ENCODE data around the gene CRIP3.

DNA sequence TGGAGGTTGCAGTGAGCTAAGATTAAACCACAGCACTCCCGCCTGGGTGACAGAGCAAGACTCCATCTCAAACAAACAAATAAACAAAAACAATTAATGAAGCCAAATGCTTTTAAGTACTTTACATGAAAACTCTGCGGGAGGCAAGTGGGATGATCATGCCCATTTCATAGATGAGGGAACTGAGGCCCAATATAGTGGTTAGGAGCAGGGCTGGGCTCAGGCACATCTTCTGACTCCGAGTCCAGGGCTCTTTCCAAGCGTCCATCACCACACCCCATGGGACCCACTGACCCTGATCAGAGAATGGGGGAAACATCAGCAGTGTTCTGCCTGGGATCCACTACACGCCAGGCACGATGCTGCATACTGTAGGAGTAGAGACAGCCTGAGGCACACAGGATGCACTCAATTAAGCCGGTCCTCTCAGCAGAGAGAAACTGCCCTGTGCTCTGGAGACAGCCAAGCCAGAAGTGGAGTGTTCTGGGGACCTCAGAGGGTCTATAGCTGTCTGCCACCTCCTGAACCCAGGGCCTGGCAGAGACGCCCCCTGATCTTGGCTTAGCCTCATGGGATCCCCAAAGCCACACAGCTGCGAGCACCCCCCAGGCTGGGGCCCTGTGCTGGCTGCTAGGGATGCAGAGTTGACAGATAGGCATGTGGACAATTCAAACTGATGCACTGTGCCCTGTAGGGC lies 51.8 kb downstream of the CRIP3 start:
- TF ChIP-seq POLR2AphosphoS5 (IDR thresholded peaks at IDR 0.05; ENCODE audit: low read depth, low read length) (no peak), TAF1 (IDR thresholded peaks at IDR 0.05; ENCODE audit: borderline replicate concordance, insufficient read depth, low read length) (no peak), SIN3A (IDR thresholded peaks at IDR 0.05; ENCODE audit: borderline replicate concordance, insufficient read depth, low read length) (no peak)
- TF ChIP-seq, protein P1, sequence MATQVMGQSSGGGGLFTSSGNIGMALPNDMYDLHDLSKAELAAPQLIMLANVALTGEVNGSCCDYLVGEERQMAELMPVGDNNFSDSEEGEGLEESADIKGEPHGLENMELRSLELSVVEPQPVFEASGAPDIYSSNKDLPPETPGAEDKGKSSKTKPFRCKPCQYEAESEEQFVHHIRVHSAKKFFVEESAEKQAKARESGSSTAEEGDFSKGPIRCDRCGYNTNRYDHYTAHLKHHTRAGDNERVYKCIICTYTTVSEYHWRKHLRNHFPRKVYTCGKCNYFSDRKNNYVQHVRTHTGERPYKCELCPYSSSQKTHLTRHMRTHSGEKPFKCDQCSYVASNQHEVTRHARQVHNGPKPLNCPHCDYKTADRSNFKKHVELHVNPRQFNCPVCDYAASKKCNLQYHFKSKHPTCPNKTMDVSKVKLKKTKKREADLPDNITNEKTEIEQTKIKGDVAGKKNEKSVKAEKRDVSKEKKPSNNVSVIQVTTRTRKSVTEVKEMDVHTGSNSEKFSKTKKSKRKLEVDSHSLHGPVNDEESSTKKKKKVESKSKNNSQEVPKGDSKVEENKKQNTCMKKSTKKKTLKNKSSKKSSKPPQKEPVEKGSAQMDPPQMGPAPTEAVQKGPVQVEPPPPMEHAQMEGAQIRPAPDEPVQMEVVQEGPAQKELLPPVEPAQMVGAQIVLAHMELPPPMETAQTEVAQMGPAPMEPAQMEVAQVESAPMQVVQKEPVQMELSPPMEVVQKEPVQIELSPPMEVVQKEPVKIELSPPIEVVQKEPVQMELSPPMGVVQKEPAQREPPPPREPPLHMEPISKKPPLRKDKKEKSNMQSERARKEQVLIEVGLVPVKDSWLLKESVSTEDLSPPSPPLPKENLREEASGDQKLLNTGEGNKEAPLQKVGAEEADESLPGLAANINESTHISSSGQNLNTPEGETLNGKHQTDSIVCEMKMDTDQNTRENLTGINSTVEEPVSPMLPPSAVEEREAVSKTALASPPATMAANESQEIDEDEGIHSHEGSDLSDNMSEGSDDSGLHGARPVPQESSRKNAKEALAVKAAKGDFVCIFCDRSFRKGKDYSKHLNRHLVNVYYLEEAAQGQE (IDR thresholded peaks at IDR 0.05; ENCODE audit: insufficient read depth in 1 of 2, low read depth in 2 of 2, low read length in 2 of 2): no peak
